HFF-Myc (cell line): ENCODE measurements around the gene PPARD.

Source experiments
- DNase-seq: peaks from one replicate; pipeline ENCODE4 v3.0.0-alpha.2; 2011; ENCODE audit warnings: low read depth; ENCODE audit errors: extremely low read depth
- H3K4me3 ChIP-seq: replicated peaks from 2 replicates; pipeline ENCODE4 v1.5.1; 2011; ENCODE audit warnings: low read depth, mild to moderate bottlenecking, control low read depth, low read length
- TF ChIP-seq, protein P1 (sequence below): IDR thresholded peaks from 2 replicates; pipeline ENCODE4 v1.5.1; 2012; ENCODE audit warnings: mild to moderate bottlenecking, low read depth, low read length, control low read depth; ENCODE audit errors: missing control alignments

PPARD gene

DNA sequence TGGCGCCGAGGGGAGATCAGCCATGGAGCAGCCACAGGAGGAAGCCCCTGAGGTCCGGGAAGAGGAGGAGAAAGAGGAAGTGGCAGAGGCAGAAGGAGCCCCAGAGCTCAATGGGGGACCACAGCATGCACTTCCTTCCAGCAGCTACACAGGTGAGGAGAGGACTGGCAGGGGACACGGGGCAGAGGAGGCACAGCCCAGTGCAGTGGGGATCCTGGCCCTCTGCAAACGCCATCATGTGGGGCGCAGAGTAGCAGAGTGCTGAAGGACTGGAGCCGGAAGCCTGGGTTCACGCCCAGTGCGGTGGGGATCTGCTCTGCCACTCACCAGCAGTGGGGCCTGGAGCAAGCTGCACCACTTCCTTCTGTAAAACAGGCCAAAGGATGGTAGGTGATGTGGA lies 68.7 kb downstream of the PPARD start:
- no peak for DNase-seq
- no peak overlapping the region for H3K4me3 ChIP-seq
- TF ChIP-seq, protein P1, sequence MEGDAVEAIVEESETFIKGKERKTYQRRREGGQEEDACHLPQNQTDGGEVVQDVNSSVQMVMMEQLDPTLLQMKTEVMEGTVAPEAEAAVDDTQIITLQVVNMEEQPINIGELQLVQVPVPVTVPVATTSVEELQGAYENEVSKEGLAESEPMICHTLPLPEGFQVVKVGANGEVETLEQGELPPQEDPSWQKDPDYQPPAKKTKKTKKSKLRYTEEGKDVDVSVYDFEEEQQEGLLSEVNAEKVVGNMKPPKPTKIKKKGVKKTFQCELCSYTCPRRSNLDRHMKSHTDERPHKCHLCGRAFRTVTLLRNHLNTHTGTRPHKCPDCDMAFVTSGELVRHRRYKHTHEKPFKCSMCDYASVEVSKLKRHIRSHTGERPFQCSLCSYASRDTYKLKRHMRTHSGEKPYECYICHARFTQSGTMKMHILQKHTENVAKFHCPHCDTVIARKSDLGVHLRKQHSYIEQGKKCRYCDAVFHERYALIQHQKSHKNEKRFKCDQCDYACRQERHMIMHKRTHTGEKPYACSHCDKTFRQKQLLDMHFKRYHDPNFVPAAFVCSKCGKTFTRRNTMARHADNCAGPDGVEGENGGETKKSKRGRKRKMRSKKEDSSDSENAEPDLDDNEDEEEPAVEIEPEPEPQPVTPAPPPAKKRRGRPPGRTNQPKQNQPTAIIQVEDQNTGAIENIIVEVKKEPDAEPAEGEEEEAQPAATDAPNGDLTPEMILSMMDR: no peak

DNA sequence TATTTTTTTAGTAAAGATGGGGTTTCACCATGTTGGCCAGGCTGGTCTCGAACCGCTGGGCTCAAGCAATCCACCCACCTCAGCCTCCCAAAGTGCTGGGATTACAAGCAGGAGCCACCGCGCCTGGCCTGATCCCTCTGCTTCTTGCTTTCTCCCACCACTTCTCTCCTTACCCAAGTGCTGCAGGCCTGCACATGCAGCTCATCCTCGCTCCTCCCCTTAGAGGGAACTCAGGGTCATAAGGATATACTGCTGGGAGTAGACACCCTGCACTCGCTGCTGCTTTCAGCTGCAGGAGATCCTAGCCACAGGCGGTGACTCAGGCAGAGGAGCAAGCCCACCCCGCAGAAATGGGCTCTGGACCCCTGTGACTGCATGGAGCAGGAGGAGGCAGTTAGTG lies 69.7 kb downstream of the PPARD start:
- no peak for DNase-seq
- H3K4me3 ChIP-seq: no peak overlapping the region
- TF ChIP-seq, protein P1: no peak

DNA sequence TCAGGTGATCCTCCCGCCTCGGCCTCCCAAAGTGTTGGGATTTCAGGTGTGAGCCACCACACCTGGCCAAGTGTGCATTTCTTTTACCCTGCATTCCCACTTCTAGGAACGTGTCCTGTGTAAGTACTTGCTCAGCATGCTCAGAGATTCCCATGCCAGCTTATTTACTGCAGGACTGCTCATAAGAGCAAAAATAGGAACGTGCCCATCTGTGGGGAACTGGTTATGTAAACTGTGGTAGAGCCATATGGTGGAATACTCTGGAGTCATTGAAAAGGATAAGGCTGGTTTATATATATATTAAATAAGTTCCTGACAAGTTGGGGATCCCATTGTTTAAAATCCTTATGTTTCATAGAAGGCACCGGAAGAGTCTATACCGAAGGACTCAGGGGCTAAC lies 71.6 kb downstream of the PPARD start:
- no peak overlapping the region for H3K4me3 ChIP-seq
- TF ChIP-seq, protein P1: no peak
- no peak for DNase-seq

DNA sequence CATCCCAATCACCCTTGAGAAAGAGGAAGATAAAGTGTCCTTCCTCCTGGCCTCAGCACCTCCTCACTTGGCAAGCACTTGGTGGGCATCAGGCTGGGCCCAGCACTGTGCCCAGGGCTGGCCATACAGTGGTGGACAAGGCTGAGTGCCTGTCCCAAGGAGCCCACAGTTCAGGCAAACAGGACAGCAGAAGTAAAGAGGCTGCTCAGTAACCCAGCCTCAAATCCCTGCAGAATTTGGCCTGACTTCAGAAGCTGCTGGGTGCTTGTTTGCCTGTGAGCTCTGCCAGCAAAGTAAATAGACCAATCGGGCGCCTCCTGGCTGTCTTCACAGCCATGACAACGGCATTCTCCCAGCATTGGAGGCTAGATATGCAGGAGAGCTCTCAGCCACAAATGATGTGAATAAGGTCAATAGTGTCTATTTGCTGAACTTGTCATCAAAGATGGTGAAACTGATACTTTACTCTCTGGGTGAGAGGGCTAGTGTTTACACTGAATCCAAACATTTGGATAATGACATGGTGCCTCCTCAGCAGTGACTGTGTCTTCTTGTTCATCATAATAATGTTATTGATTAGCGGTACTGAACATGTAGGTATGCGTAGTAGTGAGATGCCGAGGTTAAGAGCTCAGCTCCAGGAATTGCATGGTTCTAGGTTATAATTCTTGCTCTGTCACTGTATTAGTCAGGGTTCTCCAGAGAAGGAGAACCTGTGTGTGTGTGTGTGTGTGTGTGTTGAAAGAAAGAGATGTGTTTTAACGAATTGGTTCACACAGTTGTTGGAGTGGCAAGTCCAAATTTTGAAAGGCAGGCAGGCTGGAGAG lies 72.9 kb downstream of the PPARD start:
- no peak for DNase-seq
- no peak overlapping the region for H3K4me3 ChIP-seq
- TF ChIP-seq, protein P1: peak; percentile 56

DNA sequence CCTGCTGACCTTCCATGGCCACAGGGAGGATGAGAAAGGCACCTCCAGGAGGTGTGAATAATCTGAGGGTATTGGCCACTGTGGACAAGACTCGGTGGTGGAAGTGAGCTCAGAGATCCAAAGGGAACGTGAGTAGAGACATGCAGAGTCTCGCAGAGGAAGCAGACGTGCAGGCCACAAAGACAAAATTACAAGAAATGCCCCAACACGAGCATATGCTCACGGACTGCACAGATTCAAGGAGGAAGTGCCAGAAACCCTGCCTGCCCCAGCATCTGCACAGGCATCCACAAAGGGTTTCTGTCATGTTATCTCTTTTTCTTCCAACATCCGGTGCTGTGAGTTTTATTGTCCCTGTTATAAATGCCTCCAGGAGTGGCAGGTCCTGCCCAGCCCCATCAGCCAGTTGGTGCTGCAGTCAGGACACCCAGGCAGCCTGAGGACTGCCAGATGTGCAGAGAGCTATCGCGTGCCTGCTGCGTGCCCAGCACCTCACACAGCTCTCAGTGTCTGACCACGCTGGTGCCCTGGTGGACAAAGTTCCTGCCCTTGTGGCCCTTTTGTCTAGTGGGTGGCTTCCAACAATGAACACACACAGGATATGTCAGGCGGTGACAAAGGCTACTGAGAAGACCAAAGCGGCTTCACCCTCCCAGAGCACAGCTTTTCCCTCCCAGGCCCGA lies 75.8 kb downstream of the PPARD start:
- DNase-seq: peak; percentile 7
- H3K4me3 ChIP-seq: no peak overlapping the region
- TF ChIP-seq, protein P1: no peak

- peak; percentile 77 for DNase-seq
- H3K4me3 ChIP-seq: no peak overlapping the region
- TF ChIP-seq, protein P1: peak; percentile 40
Observed at GRCh38 chr6:35419417-35419816, 77.1 kb downstream of the PPARD start.
